Cardiac muscle cell (in vitro differentiated cells and primary cell): ENCODE results near the gene MAD1L1. TPM values are rescaled to one million over a fixed set of nuclear protein-coding genes. Genes with fewer than 3 reads are reported as not detected.

Experiments used
- DNase-seq, 2 donors: peaks; one replicate each; pipeline versions ENCODE4 v3.0.0 to v3.0.0-alpha.2; 2010 to 2017; ENCODE audit warnings: low read depth in 1 of 2, low spot score in 1 of 2
- H3K27ac ChIP-seq: fragments of 200-600 bp; sonication (generic); 2 replicates; pipeline ENCODE4 v1.5.1; 2016
- H3K27me3 ChIP-seq: fragments of 200-600 bp; sonication (generic); 2 replicates; pipeline ENCODE4 v1.6.0; 2016; ENCODE audit warnings: control low read depth
- H3K36me3 ChIP-seq: fragments of 200-600 bp; sonication (generic); 2 replicates; pipeline ENCODE4 v1.5.1; 2016; ENCODE audit warnings: control low read depth
- H3K4me1 ChIP-seq: fragments of 200-600 bp; sonication (generic); 2 replicates; pipeline ENCODE4 v1.8.1; 2017; ENCODE audit warnings: low read depth, mild to moderate bottlenecking, mixed run types
- H3K4me3 ChIP-seq: fragments of 200-600 bp; sonication (generic); 2 replicates; pipeline ENCODE4 v1.5.1; 2016; ENCODE audit warnings: mild to moderate bottlenecking
- H3K9me3 ChIP-seq: fragments of 200-600 bp; sonication (generic); 2 replicates; pipeline ENCODE4 v1.5.1; 2017; ENCODE audit warnings: low read depth, mild to moderate bottlenecking, control low read depth
- CTCF ChIP-seq: IDR thresholded peaks from 2 replicates; pipeline ENCODE4 v1.5.1; 2012; ENCODE audit warnings: low read depth, mild to moderate bottlenecking, low read length
- polyA plus RNA-seq: library from polyadenylated mRNA; unstranded; fragments of >200 nt; fragmentation: Nextera tagmentation; extraction: Ambion mirVana; gene quantifications from 2 replicates; pipeline ENCODE4 v1.2.1, GENCODE V29; 2016
- total RNA-seq: library from RNA; depleted of rRNA; stranded (reverse); fragments of >200 nt; gene quantifications from 2 replicates; pipeline ENCODE4 v1.2.3, GENCODE V29; 2016

MAD1L1 gene
- total and polyA plus RNA-seq, 2 experiments from 2014 or later, result 38.3 to 56.2 TPM

GRCh38 chr7:2253525-2254244, 20.9 kb upstream of the MAD1L1 start:
- Histone ChIP-seq H3K4me1 (no peaks in the 10 kb centered on the region), H3K9me3 (no peaks in the 10 kb centered on the region), H3K36me3 (no peaks in the 10 kb centered on the region), H3K27ac (no peak overlapping the region), H3K4me3 (no peak overlapping the region), H3K27me3 (no peaks in the 10 kb centered on the region)
- no peak for TF ChIP-seq CTCF
- DNase-seq, result no peak

- Histone ChIP-seq H3K27ac (no peak overlapping the region), H3K4me1 (no peaks in the 10 kb centered on the region), H3K36me3 (no peaks in the 10 kb centered on the region), H3K9me3 (no peaks in the 10 kb centered on the region), H3K4me3 (no peak overlapping the region), H3K27me3 (no peaks in the 10 kb centered on the region)
- TF ChIP-seq CTCF, result no peak
- DNase-seq, result no peak
Measured at GRCh38 chr7:2253021-2253420, 20.3 kb upstream of the MAD1L1 start.

GRCh38 chr7:2251841-2252771, 19.4 kb upstream of the MAD1L1 start:
- no peak for DNase-seq
- TF ChIP-seq CTCF, result no peak
- Histone ChIP-seq H3K4me1 (no peaks in the 10 kb centered on the region), H3K27me3 (no peaks in the 10 kb centered on the region), H3K4me3 (no peak overlapping the region), H3K36me3 (no peaks in the 10 kb centered on the region), H3K9me3 (no peaks in the 10 kb centered on the region), H3K27ac (no peak overlapping the region)

GRCh38 chr7:2251381-2251780, 18.6 kb upstream of the MAD1L1 start:
- no peak for TF ChIP-seq CTCF
- no peaks in the 10 kb centered on the region for H3K4me1 ChIP-seq
- DNase-seq, result no peak
- H3K36me3 ChIP-seq, result no peaks in the 10 kb centered on the region
- H3K27ac ChIP-seq, result no peak overlapping the region
- H3K27me3 ChIP-seq, result no peaks in the 10 kb centered on the region
- H3K4me3 ChIP-seq, result no peak overlapping the region
- H3K9me3 ChIP-seq, result no peaks in the 10 kb centered on the region

- Histone ChIP-seq H3K4me3 (no peak overlapping the region), H3K36me3 (no peaks in the 10 kb centered on the region), H3K9me3 (no peaks in the 10 kb centered on the region), H3K27ac (no peak overlapping the region), H3K4me1 (no peaks in the 10 kb centered on the region), H3K27me3 (no peaks in the 10 kb centered on the region)
- TF ChIP-seq CTCF, result no peak
- DNase-seq, result no peak
Measured at GRCh38 chr7:2249744-2250323, 17.1 kb upstream of the MAD1L1 start.
